Amygdala (tissue), 56 donors: ENCODE data around the gene SMAD6.

Experiments
- DNase-seq, 56 donors: peaks; one replicate each; lab custom pipeline; 2025; lab: John Stamatoyannopoulos, UW

The SMAD6 gene

DNA sequence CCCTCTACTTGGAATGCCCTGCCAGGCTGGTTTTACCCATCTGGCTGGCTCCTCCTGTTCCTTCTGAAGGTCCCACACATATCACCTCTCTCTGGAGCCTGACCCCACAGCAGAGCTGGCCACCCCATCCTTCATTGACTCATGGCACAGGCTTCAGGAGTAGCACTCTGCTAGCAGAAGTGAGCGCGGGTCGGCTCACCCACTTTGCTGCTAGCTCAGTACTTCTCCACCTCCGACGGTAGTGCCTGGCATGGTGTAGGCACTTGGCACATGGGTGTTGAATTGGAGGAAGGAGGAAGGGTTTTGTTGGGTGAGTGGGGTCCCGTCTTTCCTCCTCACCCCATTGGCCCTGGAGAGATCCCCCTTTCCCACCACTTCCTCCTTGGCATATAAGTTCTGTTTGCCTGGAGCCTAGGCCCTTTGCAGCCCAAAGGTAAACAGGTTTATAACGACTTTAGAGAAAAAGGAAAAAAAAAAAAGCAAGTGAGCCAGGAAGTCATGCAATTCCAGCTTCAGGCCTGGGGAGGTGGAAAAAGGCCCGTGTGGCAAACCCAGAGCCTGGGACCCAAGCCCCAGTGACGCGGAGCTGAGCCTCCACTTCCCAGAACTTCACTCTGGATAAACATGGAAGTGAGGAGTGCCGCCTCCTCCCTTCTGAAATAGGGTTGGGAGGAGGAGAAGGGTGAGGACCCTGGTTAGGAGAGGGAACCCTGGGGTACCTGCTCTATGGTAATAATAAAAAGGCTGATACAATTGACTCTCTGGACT, 35.4 kb downstream of the SMAD6 start:
- DNase-seq, result no peak

DNA sequence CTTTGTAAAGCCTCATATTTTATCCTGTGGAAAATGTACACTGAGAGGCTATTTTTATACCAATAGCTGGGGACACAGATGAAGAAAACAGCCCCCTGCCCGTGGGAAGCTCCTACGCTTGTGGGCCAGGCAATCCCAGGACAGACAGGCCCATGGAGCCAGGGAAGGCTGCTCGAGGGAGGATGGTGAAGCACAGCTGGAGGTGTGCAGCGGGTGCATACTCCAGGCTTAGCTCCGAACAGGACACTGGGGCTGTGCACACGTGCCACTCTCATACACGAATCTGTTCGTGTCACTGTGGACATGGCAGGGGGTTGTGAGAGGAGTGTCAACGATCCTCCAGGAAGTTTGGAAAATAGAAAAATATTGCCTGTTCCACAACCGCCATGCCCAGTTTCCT, 36.1 kb downstream of the SMAD6 start:
- DNase-seq, result no peak

DNA sequence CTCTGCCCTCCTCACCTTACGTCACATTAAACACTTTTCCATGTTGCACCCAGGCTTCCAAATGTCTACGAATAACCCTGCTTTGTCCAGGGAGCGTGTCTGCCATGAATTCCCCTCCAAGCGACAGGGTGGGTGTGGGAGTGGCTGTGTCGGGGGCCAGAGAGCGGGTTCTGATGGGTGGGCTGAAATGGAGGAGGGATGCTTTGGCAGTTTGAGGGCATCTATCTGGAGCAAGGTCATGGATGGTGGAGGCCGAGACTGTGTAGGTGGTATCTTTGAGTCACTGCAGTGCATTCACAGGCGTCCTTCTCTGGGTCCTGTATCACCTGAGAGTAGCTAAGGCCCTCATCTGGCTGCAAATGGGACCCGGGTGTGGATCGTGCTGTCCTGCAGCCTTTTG, 36.6 kb downstream of the SMAD6 start:
- no peak for DNase-seq

DNA sequence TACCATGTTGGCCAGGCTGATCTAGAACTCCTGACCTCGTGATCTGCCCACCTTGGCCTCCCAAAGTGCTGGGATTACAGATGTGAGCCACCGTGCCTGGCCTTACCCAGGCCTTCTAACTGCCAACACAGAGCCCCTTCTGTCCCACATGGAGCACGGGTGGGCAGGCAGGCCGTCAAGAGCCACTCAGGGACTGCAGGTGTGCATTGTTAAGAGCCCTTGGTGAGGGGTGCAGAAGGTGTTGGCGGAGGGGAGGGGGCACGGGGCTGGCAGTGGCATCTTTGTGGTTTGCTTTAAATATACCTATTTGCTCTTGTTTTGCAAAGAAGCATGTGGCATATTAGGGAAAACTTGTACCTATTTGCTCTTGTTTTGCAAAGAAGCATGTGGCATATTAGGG, 37.3 kb downstream of the SMAD6 start:
- no peak for DNase-seq

DNA sequence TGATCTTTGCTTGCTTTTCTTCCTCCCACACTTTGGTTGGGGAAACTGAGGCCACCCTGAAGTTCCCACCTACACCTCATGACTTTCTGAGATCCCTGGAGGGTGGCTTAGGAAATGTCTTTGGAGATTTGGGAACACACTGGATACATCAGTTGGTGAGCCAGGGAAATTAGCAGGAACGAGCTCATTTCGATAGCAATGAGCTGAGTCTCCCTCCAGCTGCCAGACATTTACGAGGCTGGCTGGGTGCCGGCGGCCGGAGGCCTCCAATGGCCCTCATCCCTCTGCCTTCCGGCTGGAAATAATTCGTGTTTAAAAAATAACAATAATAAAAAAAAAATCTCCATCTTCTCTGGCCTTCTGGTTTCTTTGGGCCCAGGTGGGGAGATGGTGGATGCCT, 38.8 kb downstream of the SMAD6 start:
- DNase-seq, result no peak

DNA sequence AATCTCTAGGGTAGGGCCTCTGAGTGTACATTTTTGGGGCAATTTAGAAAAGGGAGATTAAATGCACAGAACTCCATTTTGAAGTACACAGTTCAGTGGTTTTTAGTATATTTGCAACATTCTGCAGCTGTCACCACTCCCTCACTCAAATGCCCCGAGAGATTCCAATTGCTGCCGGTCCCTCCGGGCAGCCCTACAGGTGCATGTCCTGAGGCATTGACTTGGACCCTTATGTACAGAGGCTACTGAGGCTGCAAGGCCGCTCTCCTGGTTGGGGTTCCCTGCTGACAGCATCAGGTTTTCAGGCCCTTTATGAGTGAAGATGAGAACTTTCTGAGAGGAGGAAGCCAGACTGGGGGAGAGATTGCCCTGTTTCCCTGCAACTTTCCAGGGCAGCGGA, 39.6 kb downstream of the SMAD6 start:
- no peak for DNase-seq

DNA sequence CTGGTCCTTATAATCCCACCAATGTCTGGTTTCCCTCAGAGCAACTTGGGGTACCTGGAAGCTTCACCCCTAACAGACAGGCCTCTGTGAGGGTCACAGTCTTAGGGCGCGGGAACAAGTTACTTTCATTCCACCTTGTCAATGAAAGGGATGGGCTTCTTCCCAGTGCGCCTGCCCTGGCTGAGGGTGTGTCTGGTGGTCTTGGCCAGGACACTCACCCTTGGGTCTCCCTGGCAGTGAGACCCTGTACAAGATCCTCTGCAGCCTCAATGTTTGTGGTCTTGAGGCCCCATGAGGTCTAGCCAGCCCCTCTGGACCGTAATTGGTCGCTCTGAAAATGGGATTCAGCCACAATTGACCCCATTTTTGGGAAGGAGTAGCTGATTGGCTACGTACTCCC, 40.2 kb downstream of the SMAD6 start:
- no peak for DNase-seq

DNA sequence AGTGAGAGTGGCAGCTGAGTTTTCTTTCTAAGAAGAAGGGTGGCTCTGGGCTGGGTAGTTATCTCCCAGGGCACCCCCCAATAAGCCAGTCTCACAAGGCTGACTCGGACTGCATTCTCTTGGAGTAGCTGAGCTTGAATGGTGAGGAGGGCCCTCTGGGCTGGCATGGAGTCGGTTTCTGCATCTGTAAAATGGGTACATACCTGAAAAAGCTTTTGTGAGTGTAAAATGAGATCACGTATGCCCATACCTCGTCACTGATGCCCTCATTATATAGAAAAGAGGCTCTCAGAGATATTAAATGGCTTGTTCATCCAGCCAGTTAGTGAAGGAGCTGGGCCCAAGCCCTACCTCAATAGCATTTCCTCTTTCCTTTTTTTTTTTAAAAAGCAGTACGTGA, 41.2 kb downstream of the SMAD6 start:
- DNase-seq, result no peak

DNA sequence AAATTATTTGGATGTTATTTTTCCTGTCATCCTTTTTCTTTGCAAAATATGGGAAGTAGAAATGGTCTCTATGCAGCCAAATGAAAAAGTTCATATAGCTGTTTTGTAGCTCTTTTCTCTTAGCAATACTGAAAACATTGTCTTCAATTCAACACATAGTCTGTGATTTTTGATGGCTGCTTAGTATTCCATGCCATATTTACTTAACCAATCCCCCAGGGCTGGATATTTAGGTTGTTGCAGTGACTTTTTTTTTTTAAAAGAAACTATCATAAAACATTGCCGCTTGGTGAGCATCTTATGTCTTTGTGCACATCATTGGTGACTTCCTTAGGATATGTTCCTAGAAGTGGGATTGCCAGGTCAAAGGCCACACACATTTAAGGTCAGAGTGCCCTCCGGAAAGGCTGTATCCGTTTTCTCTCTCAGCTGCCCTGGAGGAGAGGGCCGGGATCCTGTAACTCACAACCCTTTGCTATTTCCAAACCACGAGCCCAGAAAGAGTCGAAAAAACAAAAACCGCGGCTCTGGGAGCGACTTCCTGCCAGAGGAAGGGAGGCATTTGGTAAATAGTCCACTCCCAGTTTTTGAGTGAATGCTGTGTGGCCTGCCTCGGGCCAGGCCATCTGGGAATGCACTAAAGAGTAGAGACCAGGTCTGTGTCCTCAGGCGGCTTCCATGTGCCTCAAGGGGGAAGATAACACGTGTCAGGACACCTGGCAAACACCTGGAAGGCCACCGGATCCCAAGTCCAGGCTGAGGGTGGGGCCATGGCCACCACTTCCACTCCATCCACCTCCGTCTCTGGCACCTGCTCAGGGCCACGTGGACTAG, 41.9 kb downstream of the SMAD6 start:
- DNase-seq, result no peak

DNA sequence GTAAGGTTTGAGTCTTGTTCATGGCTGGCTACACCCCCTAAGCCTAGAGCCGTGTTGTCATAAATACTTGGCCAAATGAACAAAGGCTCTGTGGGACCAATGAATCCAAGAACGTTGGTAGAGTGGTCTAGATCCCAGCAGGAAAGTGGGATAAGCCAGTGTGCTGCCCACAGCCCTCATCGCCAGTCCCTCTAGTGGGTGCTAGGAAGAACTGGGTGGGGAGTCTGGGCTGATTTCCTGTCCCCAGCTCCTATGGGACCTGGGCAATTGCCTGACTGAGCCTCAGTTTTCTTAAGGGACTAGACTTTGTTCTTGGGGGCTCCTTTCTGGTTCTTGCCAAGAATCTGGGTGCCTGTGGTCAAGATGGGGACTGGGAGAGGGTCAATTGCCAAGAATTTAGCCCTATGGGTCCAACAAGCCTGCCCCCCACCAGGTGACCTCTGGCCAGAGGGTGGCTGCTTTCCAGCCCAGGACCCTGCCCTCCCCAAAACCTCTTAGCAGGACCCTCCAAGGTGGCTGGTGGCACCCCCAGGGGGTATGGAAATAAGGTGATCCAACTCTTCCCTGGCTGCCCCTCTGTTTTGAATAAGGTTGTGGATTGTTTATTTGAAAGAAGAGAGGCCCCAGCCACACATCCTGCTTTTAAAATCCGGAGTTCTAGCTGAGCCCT, 42.7 kb downstream of the SMAD6 start:
- DNase-seq, result no peak

DNA sequence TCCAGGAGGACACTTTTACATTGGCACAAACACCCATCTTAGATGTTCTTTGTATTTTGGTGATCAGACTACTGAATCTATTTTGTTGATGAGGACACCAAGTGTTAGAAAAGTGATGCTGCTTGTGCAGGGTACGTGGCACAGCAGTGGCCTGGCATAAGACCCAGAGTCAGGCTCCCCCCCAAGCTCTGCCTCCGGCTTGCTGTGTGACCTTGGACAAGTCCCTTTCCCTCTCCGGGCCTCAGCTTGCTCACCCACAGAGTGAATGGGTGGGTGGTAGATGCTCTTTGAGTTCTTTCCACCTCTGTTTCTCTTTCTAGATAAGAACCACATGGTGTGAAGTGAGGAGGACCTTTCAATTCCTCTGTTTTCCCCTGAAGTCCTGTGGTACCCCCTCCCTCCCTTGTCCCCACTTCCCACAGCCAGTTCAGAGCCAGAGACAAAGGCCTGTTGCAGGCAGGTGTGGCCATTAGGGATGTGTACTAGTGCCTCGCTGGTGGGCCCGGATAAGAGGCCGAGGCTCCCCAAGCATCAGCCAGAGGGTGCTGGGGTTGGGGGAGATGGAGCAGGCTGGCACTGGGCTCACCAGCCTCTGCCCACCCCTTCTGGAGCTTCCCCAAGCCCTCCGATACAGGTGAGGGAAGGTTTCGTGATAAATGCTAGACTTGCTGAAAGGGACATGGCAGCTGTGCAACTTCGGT, 43.6 kb downstream of the SMAD6 start:
- no peak for DNase-seq

DNA sequence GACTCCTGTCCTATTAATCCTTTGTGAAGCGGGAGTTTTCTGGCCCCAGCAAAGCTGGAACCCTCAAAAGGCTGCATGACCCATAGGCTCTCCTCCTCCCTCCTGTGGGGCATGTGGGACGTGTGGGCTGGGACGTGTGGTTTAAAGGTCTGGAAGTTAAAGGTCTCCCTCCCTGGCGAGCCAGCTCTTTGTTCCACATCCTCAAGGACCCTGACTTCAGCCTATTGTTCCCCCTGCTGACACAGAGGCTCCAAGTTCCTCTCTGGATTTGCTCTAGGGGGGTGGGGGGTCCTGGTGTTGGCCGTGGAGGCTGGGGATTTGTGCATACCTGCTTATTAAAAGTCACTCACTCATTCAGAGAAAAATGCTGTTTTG, 44.2 kb downstream of the SMAD6 start:
- DNase-seq, result no peak

DNA sequence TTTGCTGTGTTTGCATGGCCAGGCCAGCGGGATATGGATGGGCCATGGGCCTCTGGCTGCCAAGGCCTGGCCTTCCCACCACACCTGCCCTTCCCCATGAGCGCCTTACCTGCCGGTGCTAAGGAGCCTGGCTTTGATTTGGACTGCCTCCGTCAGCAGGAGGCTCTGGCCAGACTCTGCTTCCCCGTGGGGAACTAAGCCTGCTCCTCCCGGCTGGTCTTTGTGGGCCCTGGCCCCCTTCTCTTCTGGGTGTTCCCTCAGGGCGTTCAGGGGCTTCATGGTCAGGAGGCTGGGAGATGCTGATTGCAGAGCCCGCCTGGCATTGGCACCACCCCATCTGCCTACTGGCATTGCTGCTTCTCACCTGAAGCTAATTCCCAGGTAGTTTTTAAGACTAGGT, 45.2 kb downstream of the SMAD6 start:
- no peak for DNase-seq

DNA sequence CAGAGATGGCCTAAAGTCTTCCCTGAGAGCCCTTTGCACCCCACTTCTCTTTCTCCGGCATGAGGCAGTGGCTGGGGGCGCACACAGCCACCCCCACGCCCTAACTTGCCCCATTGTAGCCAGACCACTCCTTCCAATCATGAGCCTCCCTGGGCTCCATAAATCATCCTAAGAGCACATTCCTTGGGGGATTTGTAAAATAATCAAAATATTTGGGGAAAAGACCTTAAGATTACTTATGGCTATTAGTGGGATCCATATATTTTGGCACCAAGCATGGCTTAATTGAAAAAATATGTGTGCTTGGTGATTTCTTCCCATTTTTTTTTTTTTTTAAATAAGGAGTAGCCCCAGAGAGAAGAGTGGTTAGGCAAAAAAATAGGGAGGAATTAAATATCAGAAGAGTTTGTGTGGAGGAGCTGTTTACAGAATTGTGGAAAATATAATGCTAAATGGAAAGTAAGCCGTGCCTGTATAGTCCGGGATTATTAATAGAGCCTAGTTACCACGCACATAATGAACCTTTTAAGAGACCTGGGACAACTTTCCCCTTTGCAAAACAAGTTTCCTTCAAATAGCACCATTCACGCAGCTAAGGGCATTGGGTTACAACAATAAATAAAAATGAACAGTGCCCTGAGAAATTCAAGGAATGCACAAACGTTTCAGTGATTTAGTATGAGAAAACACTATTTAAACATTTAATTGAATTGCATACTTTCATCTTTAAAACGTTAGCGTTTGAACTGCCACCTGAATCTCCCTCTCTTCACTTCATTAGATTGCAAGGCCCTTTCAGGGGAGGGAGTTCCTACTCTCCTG, 46.1 kb downstream of the SMAD6 start:
- no peak for DNase-seq

DNA sequence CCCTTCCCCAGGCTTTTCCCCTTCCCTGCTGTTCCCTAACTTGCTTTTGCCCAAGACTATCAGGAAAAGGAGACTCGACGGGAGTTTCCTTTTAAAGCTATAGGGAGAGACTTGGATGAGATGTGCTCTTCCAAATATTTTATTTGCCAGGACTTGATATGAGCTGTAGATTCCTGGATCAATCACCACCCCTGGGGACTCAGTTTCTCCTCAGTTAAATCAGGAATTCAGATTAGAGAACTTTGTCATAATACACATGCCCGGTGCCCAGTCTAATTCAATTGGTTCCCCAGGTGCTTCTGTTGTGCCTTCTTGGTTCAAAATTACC, 46.6 kb downstream of the SMAD6 start:
- DNase-seq, result no peak

DNA sequence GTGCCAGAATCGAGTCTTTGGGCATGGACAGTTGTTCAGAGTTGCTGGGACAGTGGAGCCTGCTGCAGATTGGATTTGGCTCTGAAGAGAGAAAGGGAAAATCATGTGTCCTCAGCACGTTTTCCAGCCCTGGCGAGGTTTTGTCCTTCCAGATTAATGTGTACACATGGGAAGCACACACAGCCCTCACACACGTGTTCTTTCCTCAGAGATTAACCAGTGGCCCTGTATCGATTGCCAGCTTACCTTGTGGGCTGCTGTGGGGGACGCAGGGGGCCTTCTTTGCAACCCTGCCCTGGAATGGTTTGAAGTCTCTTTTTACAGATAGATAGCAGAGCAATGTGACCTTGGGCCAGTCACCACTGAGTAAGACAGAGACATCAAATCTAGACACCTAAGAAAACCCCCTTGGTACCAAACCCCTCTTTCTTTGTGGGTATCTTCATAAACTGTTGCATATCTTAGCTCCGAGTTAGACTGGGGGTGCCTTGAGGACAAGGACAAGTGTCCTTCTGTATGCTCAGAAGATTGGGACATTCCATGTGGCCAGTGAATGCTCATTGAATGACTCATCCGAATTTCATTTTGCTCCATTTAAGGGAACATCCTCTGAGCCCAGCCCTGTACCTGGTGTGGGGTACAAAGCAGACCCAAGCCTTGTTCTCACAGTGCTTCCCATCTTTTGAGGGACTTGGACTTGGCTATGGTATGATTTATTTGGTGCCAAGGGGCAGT, 48.0 kb downstream of the SMAD6 start:
- no peak for DNase-seq

DNA sequence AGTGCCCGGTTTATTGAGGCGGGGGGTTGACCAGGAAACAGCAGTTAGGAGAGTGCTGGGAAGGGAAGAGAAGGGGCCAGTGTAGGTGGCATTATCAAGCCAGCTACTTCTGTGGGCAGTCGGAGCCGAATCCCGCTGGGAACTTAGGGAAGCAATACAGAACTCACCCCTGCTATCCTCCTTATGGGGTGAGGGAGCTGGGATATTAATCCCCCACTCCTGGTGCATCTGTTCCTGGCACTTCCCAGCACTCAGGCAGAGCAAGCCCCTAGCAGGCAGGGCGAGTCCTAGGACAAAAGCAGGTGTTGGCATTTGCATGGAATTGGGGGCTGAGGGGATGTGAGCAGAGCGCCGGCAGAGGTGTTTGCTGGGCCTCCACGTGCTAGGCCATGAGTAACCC, 48.6 kb downstream of the SMAD6 start:
- no peak for DNase-seq

DNA sequence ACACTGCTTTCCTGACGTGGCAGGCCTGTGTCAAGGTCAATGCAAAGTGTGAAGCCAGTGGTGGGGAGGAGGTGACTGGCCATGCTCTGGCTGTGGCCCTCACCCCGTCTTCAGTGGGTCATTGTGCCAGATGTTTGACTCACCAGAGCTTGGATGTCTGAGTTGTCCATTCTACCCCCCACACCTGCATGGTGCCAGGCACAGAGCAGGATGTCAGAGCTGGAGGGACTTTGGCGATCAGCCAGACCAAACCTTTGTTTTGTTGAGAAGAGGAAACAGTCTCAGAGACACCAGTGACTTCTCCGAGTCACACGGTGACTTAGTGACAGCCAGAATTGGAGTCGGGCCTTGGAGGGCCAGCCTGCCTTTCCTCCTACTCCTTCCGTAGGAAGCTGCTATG, 49.5 kb downstream of the SMAD6 start:
- no peak for DNase-seq

DNA sequence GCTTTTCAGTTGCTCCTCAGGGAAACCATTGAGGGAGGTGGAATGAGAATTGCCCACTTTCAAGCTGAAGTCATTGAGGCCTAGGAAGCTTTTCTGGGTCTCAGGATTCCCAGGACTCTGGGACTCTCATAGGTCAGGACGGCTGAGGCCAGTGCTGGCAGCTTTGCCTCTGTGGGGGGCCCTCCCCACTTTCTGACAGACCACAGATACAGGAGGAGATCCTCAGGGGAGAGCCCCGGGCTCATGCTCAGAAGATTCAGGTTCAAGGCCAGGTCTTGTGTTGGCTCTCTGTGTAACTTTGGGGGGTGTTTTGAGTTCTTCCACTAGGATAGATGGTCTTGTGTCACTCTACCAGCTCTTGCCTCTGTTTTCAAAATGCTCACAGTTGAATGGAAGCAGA, 50.0 kb downstream of the SMAD6 start:
- no peak for DNase-seq
